OCI-LY7 (cell line): ENCODE results near the gene TMED5. TPM values are rescaled to one million over a fixed set of nuclear protein-coding genes. Genes with fewer than 3 reads are reported as not detected.

ENCODE experiments used
- BruUV-seq: library from RNA; stranded (reverse); fragments of 400-500 nt; replicated peaks from 2 replicates; lab custom pipeline; 2021; lab: Mats Ljungman, UMichigan
- CTCF ChIA-PET: fragments of 300-600 bp; sonication (Branson Sonifier 250); formaldehyde crosslinking; loops from one replicate; lab custom pipeline; 2022; ENCODE audit warnings: antibody characterized with exemption; ENCODE audit not compliant: unreplicated experiment; lab: Charles Lee
- POLR2A ChIA-PET: fragments of 300-600 bp; sonication (Branson Sonifier 250); formaldehyde crosslinking; loops from one replicate; lab custom pipeline; 2022; ENCODE audit warnings: antibody characterized with exemption; lab: Charles Lee
- DNase-seq: peaks from one replicate; pipeline ENCODE4 v3.0.0-alpha.2; 2015; ENCODE audit warnings: low spot score
- H2AFZ ChIP-seq: fragments of 200-600 bp; sonication (generic), shearing (Covaris generic); 2 replicates; pipeline ENCODE4 v1.6.1; 2014; ENCODE audit warnings: mild to moderate bottlenecking, antibody characterized with exemption, low read length, moderate library complexity
- H3K27ac ChIP-seq: fragments of 200-600 bp; sonication (generic); 2 replicates; pipeline ENCODE4 v1.5.1; 2014; ENCODE audit warnings: mixed run types, low read depth, mild to moderate bottlenecking, moderate library complexity, low read length, inconsistent platforms; ENCODE audit not compliant: poor library complexity, severe bottlenecking
- H3K36me3 ChIP-seq: fragments of 200-600 bp; sonication (generic); 2 replicates; pipeline ENCODE4 v1.6.1; 2014; ENCODE audit warnings: mild to moderate bottlenecking, antibody characterized with exemption, low read length, moderate library complexity, mixed read lengths; ENCODE audit not compliant: insufficient read depth
- H3K4me1 ChIP-seq: fragments of 200-600 bp; sonication (generic); 2 replicates; pipeline ENCODE4 v1.5.1; 2014; ENCODE audit warnings: mild to moderate bottlenecking, low read length; ENCODE audit not compliant: insufficient read depth, poor library complexity, severe bottlenecking
- H3K4me2 ChIP-seq: fragments of 200-600 bp; sonication (generic); 2 replicates; pipeline ENCODE4 v1.6.1; 2014; ENCODE audit warnings: mild to moderate bottlenecking, low read length
- H3K4me3 ChIP-seq: fragments of 200-600 bp; sonication (generic); 2 replicates; pipeline ENCODE4 v1.5.1; 2014; ENCODE audit warnings: mild to moderate bottlenecking, low read depth, low read length; ENCODE audit not compliant: poor library complexity, severe bottlenecking
- H3K79me2 ChIP-seq: fragments of 200-600 bp; sonication (generic); 2 replicates; pipeline ENCODE4 v1.6.1; 2016; ENCODE audit warnings: low read depth, mild to moderate bottlenecking, low read length, moderate library complexity, mixed read lengths; ENCODE audit not compliant: insufficient read depth
- H3K9me2 ChIP-seq: fragments of 200-600 bp; sonication (generic); 2 replicates; pipeline ENCODE4 v1.6.1; 2016; ENCODE audit warnings: mild to moderate bottlenecking, low read length, mixed read lengths; ENCODE audit not compliant: insufficient read depth
- H3K9me3 ChIP-seq: fragments of 200-600 bp; sonication (generic); 2 replicates; pipeline ENCODE4 v1.6.1; 2014; ENCODE audit warnings: mild to moderate bottlenecking, mixed run types, low read length, mixed read lengths
- H4K20me1 ChIP-seq: fragments of 200-600 bp; sonication (generic); 2 replicates; pipeline ENCODE4 v1.6.1; 2014; ENCODE audit warnings: mild to moderate bottlenecking, antibody characterized with exemption, low read length, moderate library complexity, mixed read lengths; ENCODE audit not compliant: insufficient read depth
- EZH2phosphoT487 ChIP-seq: fragments of 200-600 bp; sonication (generic); IDR thresholded peaks from 2 replicates; pipeline ENCODE4 v1.6.1; 2018; ENCODE audit warnings: low read depth, borderline replicate concordance, mild to moderate bottlenecking, mixed run types, antibody characterized with exemption, low read length, moderate library complexity, mixed read lengths
- intact Hi-C: fragments of 100-400 bp; cut with micrococcal nuclease; formaldehyde crosslinking; loops from one replicate; pipeline ENCODE4 v1.10.0; 2022; ENCODE audit not compliant: unreplicated experiment
- total RNA-seq, 2 experiments: library from RNA; depleted of rRNA in 1 of 2; stranded (reverse); fragments of >200 nt in 1 of 2; shearing (Covaris generic) in 1 of 2; gene quantifications; 2 replicates each; pipeline ENCODE4 v1.2.3, GENCODE V29; 2014 to 2022
- TF ChIP-seq, protein P1 (sequence below): fragments of 200-600 bp; sonication (generic); conservative IDR thresholded peaks from 2 replicates; pipeline ENCODE4 v1.5.1; 2014; ENCODE audit warnings: mild to moderate bottlenecking, antibody characterized with exemption, low read length, moderate library complexity, mixed read lengths

The TMED5 gene
- total RNA-seq, 2 experiments from 2014 or later, result 40.3 to 49.1 TPM

DNA sequence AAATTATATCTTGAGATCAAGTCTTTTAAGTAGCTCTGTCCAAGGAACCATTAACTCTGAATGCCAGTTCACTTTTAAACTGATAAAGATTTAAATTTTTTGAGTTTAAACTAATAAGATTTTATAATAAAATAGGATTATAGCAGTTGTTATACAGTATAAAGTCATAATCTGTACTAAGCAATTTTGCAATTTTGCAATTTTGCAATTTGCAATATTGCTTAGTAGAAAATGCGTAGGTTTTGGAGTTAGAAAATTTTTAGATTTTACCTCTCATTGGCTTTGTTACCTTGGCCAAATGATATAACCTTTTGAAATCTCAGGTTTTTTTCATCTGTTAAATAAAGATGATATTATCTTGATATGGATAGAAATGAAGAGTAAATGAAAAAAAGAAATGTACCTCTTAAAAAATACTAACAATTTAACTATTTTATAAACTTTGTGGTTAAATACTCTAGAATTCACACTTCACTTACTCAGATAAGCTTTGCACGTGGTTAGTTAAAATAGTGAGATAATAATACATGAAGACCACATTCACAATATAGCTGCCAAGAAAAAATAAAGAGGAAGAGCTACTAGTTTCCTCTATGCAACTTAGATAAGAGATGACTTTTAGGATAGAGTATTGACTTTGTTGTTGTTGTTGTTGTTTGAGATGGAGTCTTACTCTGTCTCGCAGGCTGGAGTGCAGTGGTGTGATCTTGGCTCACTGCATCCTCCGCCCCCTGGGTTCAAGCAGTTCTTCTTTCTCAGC is 14.2 kb upstream of the TMED5 start:
- Histone ChIP-seq H4K20me1 (no peaks in the 10 kb centered on the region), H2AFZ (no peak overlapping the region), H3K27ac (no peak overlapping the region), H3K9me2 (no peaks in the 10 kb centered on the region), H3K4me3 (no peak overlapping the region), H3K9me3 (no peaks in the 10 kb centered on the region), H3K36me3 (peaks cover 98% of the 10 kb centered on the region), H3K4me2 (no peak overlapping the region), H3K79me2 (peaks cover 17% of the 10 kb centered on the region; the same call in 1 of the 2 replicates), H3K4me1 (no peaks in the 10 kb centered on the region)
- DNase-seq, result no peak
- BruUV-seq, result no TSS peak
- ChIA-PET POLR2A (interaction anchor here (0.5 to 0.9 kb wide), 4 partner anchors 18 to 38 kb away, joined by 3 to 4 read pairs (median 3); no protein-coding TSS in a partner anchor), CTCF (no interaction called here)
- TF ChIP-seq, protein P1, sequence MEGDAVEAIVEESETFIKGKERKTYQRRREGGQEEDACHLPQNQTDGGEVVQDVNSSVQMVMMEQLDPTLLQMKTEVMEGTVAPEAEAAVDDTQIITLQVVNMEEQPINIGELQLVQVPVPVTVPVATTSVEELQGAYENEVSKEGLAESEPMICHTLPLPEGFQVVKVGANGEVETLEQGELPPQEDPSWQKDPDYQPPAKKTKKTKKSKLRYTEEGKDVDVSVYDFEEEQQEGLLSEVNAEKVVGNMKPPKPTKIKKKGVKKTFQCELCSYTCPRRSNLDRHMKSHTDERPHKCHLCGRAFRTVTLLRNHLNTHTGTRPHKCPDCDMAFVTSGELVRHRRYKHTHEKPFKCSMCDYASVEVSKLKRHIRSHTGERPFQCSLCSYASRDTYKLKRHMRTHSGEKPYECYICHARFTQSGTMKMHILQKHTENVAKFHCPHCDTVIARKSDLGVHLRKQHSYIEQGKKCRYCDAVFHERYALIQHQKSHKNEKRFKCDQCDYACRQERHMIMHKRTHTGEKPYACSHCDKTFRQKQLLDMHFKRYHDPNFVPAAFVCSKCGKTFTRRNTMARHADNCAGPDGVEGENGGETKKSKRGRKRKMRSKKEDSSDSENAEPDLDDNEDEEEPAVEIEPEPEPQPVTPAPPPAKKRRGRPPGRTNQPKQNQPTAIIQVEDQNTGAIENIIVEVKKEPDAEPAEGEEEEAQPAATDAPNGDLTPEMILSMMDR, result no peak
- no peak for TF ChIP-seq EZH2phosphoT487
- intact Hi-C loops, result loop anchor here (5.0 kb wide), 1 partner anchor 33 kb away; no protein-coding TSS in a partner anchor

- CTCF ChIA-PET, result no interaction called here
- POLR2A ChIA-PET, result interaction anchor here (0.7 to 1.0 kb wide), 2 partner anchors 342 to 348 kb away, joined by 3 to 4 read pairs; no protein-coding TSS in a partner anchor
- intact Hi-C loops, result loop anchor here (5.0 kb wide), 1 partner anchor 37 kb away; no protein-coding TSS in a partner anchor
Observed at GRCh38 chr1:93190432-93190831, 10.2 kb upstream of the TMED5 start.

More at GRCh38 chr1:93190432-93190831, 10.2 kb upstream of the TMED5 start:
- peaks cover 96% of the 10 kb centered on the region for H3K36me3 ChIP-seq
- H3K4me1 ChIP-seq, result peaks cover 16% of the 10 kb centered on the region
- no peaks in the 10 kb centered on the region for H3K9me2 ChIP-seq
- no peak overlapping the region for H3K27ac ChIP-seq
- H3K4me3 ChIP-seq, result no peak overlapping the region
- TF ChIP-seq EZH2phosphoT487, result no peak
- TF ChIP-seq, protein P1, result no peak
- H3K4me2 ChIP-seq, result no peak overlapping the region
- no peak overlapping the region for H2AFZ ChIP-seq
- H3K9me3 ChIP-seq, result no peaks in the 10 kb centered on the region
- no peaks in the 10 kb centered on the region for H4K20me1 ChIP-seq
- peaks cover 41% of the 10 kb centered on the region; the same call in 1 of the 2 replicates for H3K79me2 ChIP-seq
- BruUV-seq, result no TSS peak
- DNase-seq, result no peak
